HCT116 (cell line): Measurements from ENCODE around the gene CWC22. TPM values are rescaled to one million over a fixed set of nuclear protein-coding genes. Genes with fewer than 3 reads are reported as not detected.

Source experiments
- ATAC-seq: fragments of 200-7000 bp; cut with Tn5 transposase; 2 replicates; pipeline ENCODE4 v1.9.1; 2020; ENCODE audit warnings: mild to moderate bottlenecking, moderate library complexity
- BruUV-seq: library from RNA; stranded (reverse); fragments of 400-500 nt; replicated peaks from 2 replicates; lab custom pipeline; 2021; lab: Mats Ljungman, UMichigan
- CTCF ChIA-PET: fragments of 300-600 bp; sonication (Branson Sonifier 250); formaldehyde crosslinking; loops from one replicate; lab custom pipeline; 2021; ENCODE audit warnings: antibody characterized with exemption; lab: Charles Lee
- POLR2A ChIA-PET: fragments of 300-600, 350-600 bp; sonication (Branson Sonifier 250); formaldehyde crosslinking; loops from one replicate; lab custom pipeline; 2021; ENCODE audit warnings: antibody characterized with exemption; lab: Charles Lee
- RAD21 ChIA-PET, 2 experiments: fragments of 300-600 bp; sonication (Branson Sonifier 250); formaldehyde crosslinking; loops; one replicate each; lab custom pipeline; 2023; ENCODE audit warnings: low total read pairs in 2 of 2; ENCODE audit not compliant: uncharacterized antibody in 2 of 2, unreplicated experiment in 2 of 2, low non-redundant PET in 1 of 2; lab: Charles Lee
- DNase-seq: peaks from one replicate; pipeline ENCODE4 v3.0.0-alpha.2; 2010; ENCODE audit warnings: low read depth, low spot score
- H2AFZ ChIP-seq: fragments of 200-600 bp; shearing (Covaris generic), sonication (generic); 2 replicates; pipeline ENCODE4 v1.6.1; 2017; ENCODE audit warnings: low read depth, mixed run types, mixed read lengths, antibody characterized with exemption, low read length; ENCODE audit not compliant: poor library complexity, severe bottlenecking
- H3K27ac ChIP-seq: 2 replicates; pipeline ENCODE4 v1.5.1; 2012; ENCODE audit warnings: low read depth, low read length
- H3K27me3 ChIP-seq: fragments of 200-600 bp; sonication (generic); 2 replicates; pipeline ENCODE4 v1.6.1; 2016; ENCODE audit warnings: mixed run types, low read length, mixed read lengths; ENCODE audit not compliant: insufficient read depth
- H3K36me3 ChIP-seq, 2 experiments: fragments of 200-500 bp in 1 of 2; fragments of 200-600 bp in 1 of 2; sonication (Bioruptor generic) in 1 of 2; sonication (generic) in 1 of 2; 2 replicates each; pipeline versions ENCODE4 v1.5.1 to v1.6.1; 2014 to 2016; ENCODE audit warnings: low read length in 2 of 2, inconsistent platforms in 1 of 2, mixed read lengths in 1 of 2, mixed run types in 1 of 2; ENCODE audit not compliant: insufficient read depth in 2 of 2, control insufficient read depth in 1 of 2
- H3K4me1 ChIP-seq, 2 experiments: fragments of 200-600 bp in 1 of 2; sonication (generic) in 1 of 2; 2 replicates each; pipeline versions ENCODE4 v1.5.1 to v1.6.1; 2012 to 2017; ENCODE audit warnings: low read length in 2 of 2, inconsistent platforms in 1 of 2, mild to moderate bottlenecking in 1 of 2, mixed read lengths in 1 of 2, mixed run types in 1 of 2, moderate library complexity in 1 of 2; ENCODE audit not compliant: insufficient read depth in 2 of 2, control insufficient read depth in 1 of 2
- H3K4me2 ChIP-seq: fragments of 200-600 bp; sonication (generic); 2 replicates; pipeline ENCODE4 v1.6.1; 2017; ENCODE audit warnings: mixed run types, low read length, mixed read lengths
- H3K4me3 ChIP-seq, 2 experiments: fragments of 200-600 bp in 1 of 2; sonication (generic) in 1 of 2; replicated peaks in 1 of 2; 2 replicates each; pipeline ENCODE4 v1.5.1; 2011 to 2016; ENCODE audit warnings: low read length in 2 of 2, control low read depth in 1 of 2, low read depth in 1 of 2, mild to moderate bottlenecking in 1 of 2, mixed read lengths in 1 of 2, mixed run types in 1 of 2
- H3K79me2 ChIP-seq: fragments of 200-600 bp; sonication (generic); 2 replicates; pipeline ENCODE4 v1.6.1; 2017; ENCODE audit warnings: mild to moderate bottlenecking, mixed run types, low read length, moderate library complexity, mixed read lengths; ENCODE audit not compliant: insufficient read depth
- H3K9ac ChIP-seq: fragments of 200-600 bp; sonication (generic); 2 replicates; pipeline ENCODE4 v1.6.1; 2016; ENCODE audit warnings: low read length, mixed read lengths
- H3K9me2 ChIP-seq: fragments of 200-600 bp; sonication (generic), shearing (Covaris generic); 2 replicates; pipeline ENCODE4 v1.6.1; 2017; ENCODE audit warnings: mixed run types, mild to moderate bottlenecking, moderate library complexity; ENCODE audit not compliant: insufficient read depth
- H3K9me3 ChIP-seq, 2 experiments: fragments of 200-500 bp in 1 of 2; fragments of 200-600 bp in 1 of 2; sonication (Bioruptor generic) in 1 of 2; sonication (generic) in 1 of 2; 2 replicates each; pipeline ENCODE4 v1.6.1; 2014 to 2017; ENCODE audit warnings: low read length in 2 of 2, mixed read lengths in 2 of 2, inconsistent platforms in 1 of 2, low read depth in 1 of 2, mild to moderate bottlenecking in 1 of 2, mixed run types in 1 of 2, moderate library complexity in 1 of 2; ENCODE audit not compliant: control insufficient read depth in 1 of 2, insufficient read depth in 1 of 2
- H4K20me1 ChIP-seq: fragments of 200-600 bp; sonication (generic), shearing (Covaris generic); 2 replicates; pipeline ENCODE4 v1.6.1; 2017; ENCODE audit warnings: mixed run types, mild to moderate bottlenecking, moderate library complexity; ENCODE audit not compliant: insufficient read depth
- ATF3 ChIP-seq: IDR thresholded peaks from 2 replicates; pipeline ENCODE4 v1.6.1; 2012
- CEBPB ChIP-seq: IDR thresholded peaks from 2 replicates; pipeline ENCODE4 v1.6.1; 2012; ENCODE audit warnings: low read depth
- CTCF ChIP-seq, 3 experiments: fragments of 200-600 bp in 1 of 3; sonication (generic) in 1 of 3; IDR thresholded peaks in 2 of 3; conservative IDR thresholded peaks in 1 of 3; 2 replicates each; pipeline ENCODE4 v1.5.1; 2012 to 2017; ENCODE audit warnings: low read depth in 2 of 3, low read length in 2 of 3, antibody characterized with exemption in 1 of 3, borderline replicate concordance in 1 of 3, control low read depth in 1 of 3, mild to moderate bottlenecking in 1 of 3, mixed read lengths in 1 of 3, mixed run types in 1 of 3, moderate library complexity in 1 of 3; ENCODE audit not compliant: insufficient read depth in 1 of 3
- ELF1 ChIP-seq: IDR thresholded peaks from 2 replicates; pipeline ENCODE4 v1.6.1; 2012; ENCODE audit warnings: low read depth, borderline replicate concordance
- EZH2phosphoT487 ChIP-seq: fragments of 200-600 bp; IDR thresholded peaks from 2 replicates; pipeline ENCODE4 v1.6.1; 2018; ENCODE audit warnings: antibody characterized with exemption, borderline replicate concordance
- POLR2AphosphoS5 ChIP-seq: IDR thresholded peaks from 2 replicates; pipeline ENCODE4 v1.6.1; 2011; ENCODE audit warnings: mild to moderate bottlenecking, low read depth, low read length, moderate library complexity
- SP1 ChIP-seq: IDR thresholded peaks from 2 replicates; pipeline ENCODE4 v1.6.1; 2012; ENCODE audit warnings: low read depth
- SRF ChIP-seq: IDR thresholded peaks from 2 replicates; pipeline ENCODE4 v1.6.1; 2012; ENCODE audit warnings: low read depth
- YY1 ChIP-seq: IDR thresholded peaks from 2 replicates; pipeline ENCODE4 v1.6.1; 2011; ENCODE audit warnings: low read length, low read depth, moderate library complexity, mild to moderate bottlenecking; ENCODE audit not compliant: insufficient replicate concordance; ENCODE audit errors: extremely low read depth
- ZBTB33 ChIP-seq: IDR thresholded peaks from 2 replicates; pipeline ENCODE4 v1.6.1; 2011; ENCODE audit warnings: mild to moderate bottlenecking, low read length, moderate library complexity; ENCODE audit not compliant: insufficient replicate concordance; ENCODE audit errors: extremely low read depth
- ZFX ChIP-seq: fragments of 450-650 bp; IDR thresholded peaks from 2 replicates; pipeline ENCODE4 v1.6.1; 2017
- intact Hi-C: fragments of 100-400 bp; cut with micrococcal nuclease; formaldehyde crosslinking; loops from 2 replicates; pipeline ENCODE4 v1.10.0; 2022
- total RNA-seq: library from RNA; stranded (reverse); gene quantifications from one replicate; pipeline ENCODE4 v1.2.1, GENCODE V29; 2021; ENCODE audit not compliant: unreplicated experiment
- TF ChIP-seq, protein P1 (sequence below): IDR thresholded peaks from 2 replicates; pipeline ENCODE4 v1.6.1; 2012; ENCODE audit warnings: low read depth

Gene CWC22
- total RNA-seq, 1 experiment from 2014 or later, result 24.7 TPM

DNA sequence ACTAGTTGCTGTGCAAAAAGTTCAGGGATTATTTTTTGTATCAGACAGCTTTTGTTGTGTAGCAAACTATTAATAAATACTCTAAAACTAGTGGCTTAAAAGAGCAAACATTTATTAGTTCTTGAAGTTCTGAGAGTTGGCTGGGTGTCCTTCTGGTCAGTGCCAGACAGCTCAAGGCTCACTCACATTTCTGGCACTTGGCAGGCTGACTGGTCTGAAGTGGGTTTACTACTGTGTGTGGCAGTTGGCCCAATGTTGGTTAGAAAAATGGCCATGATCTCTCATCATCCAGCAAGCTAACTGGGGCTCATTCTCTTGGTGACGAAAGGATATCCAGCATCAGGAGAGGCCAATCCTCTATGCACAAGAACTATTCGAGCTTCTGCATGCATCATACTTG lies 74.3 kb downstream of the CWC22 start:
- ATAC-seq (no peak), DNase-seq (no peak)
- Histone ChIP-seq H3K9me3 (no peaks in the 10 kb centered on the region), H3K9me2 (no peaks in the 10 kb centered on the region), H3K9ac (no peak overlapping the region), H3K4me3 (no peak overlapping the region), H3K4me2 (no peak overlapping the region), H3K27me3 (no peaks in the 10 kb centered on the region), H3K36me3 (no peaks in the 10 kb centered on the region), H3K27ac (no peak overlapping the region), H2AFZ (no peak overlapping the region), H3K4me1 (no peaks in the 10 kb centered on the region), H4K20me1 (no peaks in the 10 kb centered on the region), H3K79me2 (no peaks in the 10 kb centered on the region)
- intact Hi-C loops, result loop anchor here (10.0 kb wide), 2 partner anchors 508 to 1168 kb away; no protein-coding TSS in a partner anchor
- POLR2A ChIA-PET, result no interaction called here
- no TSS peak for BruUV-seq
- CTCF ChIA-PET, result no interaction called here
- RAD21 ChIA-PET, result no interaction called here
- TF ChIP-seq EZH2phosphoT487 (no peak), ZFX (no peak)

DNA sequence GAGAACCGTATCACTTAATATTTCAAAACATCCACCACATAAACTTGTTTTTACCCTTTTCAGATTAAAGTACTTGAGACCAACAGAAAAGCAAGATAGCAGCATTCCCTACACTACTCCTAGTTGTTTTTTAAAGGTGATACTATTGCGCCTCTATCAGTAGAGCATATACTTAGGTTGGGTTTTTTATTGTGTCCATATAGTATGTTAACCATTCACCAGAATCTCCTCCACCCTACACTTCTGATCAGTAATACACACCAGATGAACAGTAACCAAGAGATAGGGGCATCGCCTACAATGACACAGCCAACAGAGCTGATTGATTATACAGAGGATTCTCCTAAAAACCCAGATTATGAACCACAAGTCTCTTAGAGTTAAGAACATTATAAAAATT lies 75.6 kb downstream of the CWC22 start:
- H2AFZ ChIP-seq, result no peak overlapping the region
- no peak overlapping the region for H3K4me2 ChIP-seq
- H3K9me3 ChIP-seq, result peaks cover 0 to 7% of the 10 kb centered on the region in 2 experiments; a peak in 1 of 4 replicates
- ChIA-PET CTCF (no interaction called here), POLR2A (no interaction called here), RAD21 (no interaction called here)
- no peak overlapping the region for H3K27ac ChIP-seq
- ATAC-seq (no peak), DNase-seq (no peak)
- H3K79me2 ChIP-seq, result no peaks in the 10 kb centered on the region
- no peaks in the 10 kb centered on the region for H3K4me1 ChIP-seq
- H4K20me1 ChIP-seq, result no peaks in the 10 kb centered on the region
- H3K9ac ChIP-seq, result no peak overlapping the region
- no peak overlapping the region for H3K4me3 ChIP-seq
- no TSS peak for BruUV-seq
- no peaks in the 10 kb centered on the region for H3K36me3 ChIP-seq
- no peaks in the 10 kb centered on the region for H3K27me3 ChIP-seq
- no peaks in the 10 kb centered on the region for H3K9me2 ChIP-seq
- intact Hi-C loops, result loop anchor here (10.0 kb wide), 2 partner anchors 507 to 1167 kb away; no protein-coding TSS in a partner anchor
- no peak for TF ChIP-seq CTCF (IDR thresholded peaks at IDR 0.05 in 2 of 3, conservative IDR thresholded peaks at IDR 0.05 in 1 of 3; ENCODE audit: borderline replicate concordance in 1 of 3, insufficient read depth in 1 of 3, low read depth in 2 of 3, low read length in 2 of 3)
- no peak for TF ChIP-seq ZBTB33
- TF ChIP-seq, protein P1, sequence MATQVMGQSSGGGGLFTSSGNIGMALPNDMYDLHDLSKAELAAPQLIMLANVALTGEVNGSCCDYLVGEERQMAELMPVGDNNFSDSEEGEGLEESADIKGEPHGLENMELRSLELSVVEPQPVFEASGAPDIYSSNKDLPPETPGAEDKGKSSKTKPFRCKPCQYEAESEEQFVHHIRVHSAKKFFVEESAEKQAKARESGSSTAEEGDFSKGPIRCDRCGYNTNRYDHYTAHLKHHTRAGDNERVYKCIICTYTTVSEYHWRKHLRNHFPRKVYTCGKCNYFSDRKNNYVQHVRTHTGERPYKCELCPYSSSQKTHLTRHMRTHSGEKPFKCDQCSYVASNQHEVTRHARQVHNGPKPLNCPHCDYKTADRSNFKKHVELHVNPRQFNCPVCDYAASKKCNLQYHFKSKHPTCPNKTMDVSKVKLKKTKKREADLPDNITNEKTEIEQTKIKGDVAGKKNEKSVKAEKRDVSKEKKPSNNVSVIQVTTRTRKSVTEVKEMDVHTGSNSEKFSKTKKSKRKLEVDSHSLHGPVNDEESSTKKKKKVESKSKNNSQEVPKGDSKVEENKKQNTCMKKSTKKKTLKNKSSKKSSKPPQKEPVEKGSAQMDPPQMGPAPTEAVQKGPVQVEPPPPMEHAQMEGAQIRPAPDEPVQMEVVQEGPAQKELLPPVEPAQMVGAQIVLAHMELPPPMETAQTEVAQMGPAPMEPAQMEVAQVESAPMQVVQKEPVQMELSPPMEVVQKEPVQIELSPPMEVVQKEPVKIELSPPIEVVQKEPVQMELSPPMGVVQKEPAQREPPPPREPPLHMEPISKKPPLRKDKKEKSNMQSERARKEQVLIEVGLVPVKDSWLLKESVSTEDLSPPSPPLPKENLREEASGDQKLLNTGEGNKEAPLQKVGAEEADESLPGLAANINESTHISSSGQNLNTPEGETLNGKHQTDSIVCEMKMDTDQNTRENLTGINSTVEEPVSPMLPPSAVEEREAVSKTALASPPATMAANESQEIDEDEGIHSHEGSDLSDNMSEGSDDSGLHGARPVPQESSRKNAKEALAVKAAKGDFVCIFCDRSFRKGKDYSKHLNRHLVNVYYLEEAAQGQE, result no peak
- TF ChIP-seq POLR2AphosphoS5, result no peak
- TF ChIP-seq ATF3, result no peak
- no peak for TF ChIP-seq SP1
- no peak for TF ChIP-seq ELF1
- no peak for TF ChIP-seq CEBPB
- no peak for TF ChIP-seq YY1
- no peak for TF ChIP-seq SRF
